HL-60 (cell line): ENCODE data around the gene SDCCAG8.

ENCODE experiments used
- DNase-seq, 2 experiments: peaks; one replicate each; pipeline ENCODE4 v3.0.0-alpha.2; 2010 to 2020; ENCODE audit warnings: low read depth in 1 of 2, low spot score in 1 of 2
- H3K27ac ChIP-seq: fragments of 250-450 bp; sonication (Bioruptor Pico); replicated peaks from 2 replicates; pipeline ENCODE4 v1.5.1; 2020; ENCODE audit warnings: mild to moderate bottlenecking, moderate library complexity
- H3K27me3 ChIP-seq: fragments of 250-450 bp; sonication (Bioruptor Pico); 2 replicates; pipeline ENCODE4 v1.5.1; 2021; ENCODE audit warnings: mild to moderate bottlenecking, moderate library complexity; ENCODE audit not compliant: insufficient read depth, poor library complexity, severe bottlenecking
- H3K4me3 ChIP-seq: replicated peaks from 2 replicates; pipeline ENCODE4 v1.5.1; 2011; ENCODE audit warnings: mild to moderate bottlenecking, control low read depth, low read length; ENCODE audit not compliant: insufficient read depth
- CTCF ChIP-seq: IDR thresholded peaks from one replicate; pipeline ENCODE4 v1.5.1; 2011; ENCODE audit warnings: low read length, control low read depth, inconsistent platforms; ENCODE audit not compliant: insufficient read depth
- GABPA ChIP-seq: IDR thresholded peaks from 2 replicates; pipeline ENCODE4 v1.6.1; 2012; ENCODE audit warnings: low read depth
- POLR2AphosphoS5 ChIP-seq: IDR thresholded peaks from 2 replicates; pipeline ENCODE4 v1.6.1; 2012; ENCODE audit warnings: low read depth
- REST ChIP-seq: IDR thresholded peaks from 2 replicates; pipeline ENCODE4 v1.6.1; 2012; ENCODE audit warnings: low read depth; ENCODE audit not compliant: insufficient replicate concordance
- SPI1 ChIP-seq: IDR thresholded peaks from 2 replicates; pipeline ENCODE4 v1.6.1; 2012; ENCODE audit warnings: low read depth, mild to moderate bottlenecking, borderline replicate concordance
- microRNA-seq: library from miRNA; unstranded; fragments of <30 nt; microRNA quantifications from one replicate; pipeline ENCODE4, GENCODE V29; 2018

SDCCAG8 gene

GRCh38 chr1:243549108-243549507, 293.3 kb downstream of the SDCCAG8 start:
- TF ChIP-seq POLR2AphosphoS5: no peak
- TF ChIP-seq REST: no peak
- TF ChIP-seq CTCF: no peak
- no peak for TF ChIP-seq SPI1
- TF ChIP-seq GABPA: no peak
- Histone ChIP-seq H3K27ac (no peak overlapping the region), H3K27me3 (no peaks in the 10 kb centered on the region), H3K4me3 (no peak overlapping the region)
- DNase-seq: no peak

Small RNA genes lying within 50 kb of the gene (microRNA-seq; reads per million reads assigned to microRNA genes)
- 31.1 reads per million, percentile 52 among the genes with 10 or more reads in this experiment for gene MIR4677
